Renal cortical epithelial cell (primary cell): Measurements from ENCODE around the gene TRANK1. TPM values are rescaled to one million over a fixed set of nuclear protein-coding genes. Genes with fewer than 3 reads are reported as not detected.

Source experiments
- DNase-seq: peaks from one replicate; pipeline ENCODE4 v3.0.0-alpha.2; 2011; ENCODE audit warnings: low read depth
- total RNA-seq: library from RNA; depleted of rRNA; stranded (reverse); fragments of >200 nt; gene quantifications from 2 replicates; pipeline ENCODE4 v1.2.3, GENCODE V29; 2014

The TRANK1 gene
- total RNA-seq, 1 donor from 2014 or later: 31.1 TPM

GRCh38 chr3:36850743-36851142 lies 94.1 kb downstream of the TRANK1 start:
- no peak for DNase-seq

GRCh38 chr3:36846406-36846805 lies 98.4 kb downstream of the TRANK1 start:
- no peak for DNase-seq

GRCh38 chr3:36843065-36844051 lies 101.5 kb downstream of the TRANK1 start:
- DNase-seq: peak; percentile 14

- no peak for DNase-seq
These were observed 102.6 kb downstream of the TRANK1 start for GRCh38 chr3:36842275-36842674.

- no peak for DNase-seq
These were observed 104.4 kb downstream of the TRANK1 start for GRCh38 chr3:36840453-36840921.

GRCh38 chr3:36837089-36837488 lies 107.8 kb downstream of the TRANK1 start:
- DNase-seq: no peak

GRCh38 chr3:36833160-36833814 lies 111.6 kb downstream of the TRANK1 start:
- no peak for DNase-seq

- DNase-seq: no peak
These were observed 112.4 kb downstream of the TRANK1 start for GRCh38 chr3:36832406-36832805.

GRCh38 chr3:36827133-36827532 lies 117.7 kb downstream of the TRANK1 start:
- DNase-seq: no peak

- no peak for DNase-seq
These were observed 118.6 kb downstream of the TRANK1 start for GRCh38 chr3:36826240-36826639.

- DNase-seq: no peak
These were observed 120.4 kb downstream of the TRANK1 start for GRCh38 chr3:36824443-36824842.

- DNase-seq: no peak
These were observed 121.0 kb downstream of the TRANK1 start for GRCh38 chr3:36823806-36824205.

GRCh38 chr3:36820083-36820482 lies 124.8 kb downstream of the TRANK1 start:
- DNase-seq: no peak

GRCh38 chr3:36817806-36818533 lies 126.9 kb downstream of the TRANK1 start:
- DNase-seq: no peak

- no peak for DNase-seq
These were observed 129.5 kb downstream of the TRANK1 start for GRCh38 chr3:36815375-36815774.

- DNase-seq: no peak
These were observed 130.1 kb downstream of the TRANK1 start for GRCh38 chr3:36814776-36815175.

GRCh38 chr3:36814066-36814717 lies 130.7 kb downstream of the TRANK1 start:
- no peak for DNase-seq

GRCh38 chr3:36813305-36813704 lies 131.5 kb downstream of the TRANK1 start:
- no peak for DNase-seq

GRCh38 chr3:36812240-36812639 lies 132.6 kb downstream of the TRANK1 start:
- no peak for DNase-seq

GRCh38 chr3:36811768-36812167 lies 133.1 kb downstream of the TRANK1 start:
- DNase-seq: no peak

GRCh38 chr3:36804295-36805055 lies 140.4 kb downstream of the TRANK1 start:
- no peak for DNase-seq
